ENCODE data around the gene SLC20A1. TPM values are rescaled to one million over a fixed set of nuclear protein-coding genes. Genes with fewer than 3 reads are reported as not detected.

The SLC20A1 gene
- total RNA-seq, 1 donor from 2014 or later, result 114 TPM

DNA sequence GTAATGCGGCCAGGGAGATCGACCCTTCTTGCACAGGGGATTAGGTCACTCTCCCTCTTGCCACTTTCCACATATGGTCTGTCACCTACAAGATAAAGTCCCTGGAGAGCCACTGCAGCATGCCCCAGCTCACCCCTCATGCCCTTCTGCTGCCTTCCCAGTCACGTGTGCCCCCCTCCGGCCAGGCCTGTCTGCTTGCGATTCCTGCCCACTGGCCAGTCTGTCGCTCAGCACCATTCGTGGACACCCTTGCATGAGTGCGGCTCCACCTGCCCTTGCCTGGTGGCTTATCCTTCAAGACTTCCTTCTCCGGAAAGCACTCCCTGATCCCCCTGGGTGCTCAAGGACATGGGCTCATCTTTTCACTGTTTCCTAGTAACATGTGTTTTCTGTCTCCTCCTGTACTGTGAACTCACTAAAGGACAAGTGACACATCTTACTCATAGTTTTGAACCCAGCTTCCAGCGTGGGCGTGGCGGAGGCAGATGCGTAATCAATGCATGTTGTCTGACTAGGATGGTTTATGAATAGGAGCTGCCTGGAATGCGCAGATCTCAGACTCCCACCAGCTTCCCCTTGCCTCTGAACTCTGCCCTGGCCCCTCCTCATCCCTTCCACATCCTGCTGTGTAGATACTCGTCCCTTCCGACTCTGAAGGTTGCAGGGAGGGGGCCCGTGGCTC is 67.3 kb downstream of the SLC20A1 start:
- Mint-ChIP-seq H3K36me3 (ENCODE audit: low read depth) (no peaks in the 10 kb centered on the region), H3K9me3 (no peaks in the 10 kb centered on the region), H3K4me1 (peaks cover 9% of the 10 kb centered on the region), H3K27ac (ENCODE audit: unreplicated experiment) (no peak overlapping the region), H3K27me3 (ENCODE audit: low read depth) (peaks cover 2% of the 10 kb centered on the region), H3K4me3 (no peak overlapping the region)
- TF ChIP-seq, protein P1, sequence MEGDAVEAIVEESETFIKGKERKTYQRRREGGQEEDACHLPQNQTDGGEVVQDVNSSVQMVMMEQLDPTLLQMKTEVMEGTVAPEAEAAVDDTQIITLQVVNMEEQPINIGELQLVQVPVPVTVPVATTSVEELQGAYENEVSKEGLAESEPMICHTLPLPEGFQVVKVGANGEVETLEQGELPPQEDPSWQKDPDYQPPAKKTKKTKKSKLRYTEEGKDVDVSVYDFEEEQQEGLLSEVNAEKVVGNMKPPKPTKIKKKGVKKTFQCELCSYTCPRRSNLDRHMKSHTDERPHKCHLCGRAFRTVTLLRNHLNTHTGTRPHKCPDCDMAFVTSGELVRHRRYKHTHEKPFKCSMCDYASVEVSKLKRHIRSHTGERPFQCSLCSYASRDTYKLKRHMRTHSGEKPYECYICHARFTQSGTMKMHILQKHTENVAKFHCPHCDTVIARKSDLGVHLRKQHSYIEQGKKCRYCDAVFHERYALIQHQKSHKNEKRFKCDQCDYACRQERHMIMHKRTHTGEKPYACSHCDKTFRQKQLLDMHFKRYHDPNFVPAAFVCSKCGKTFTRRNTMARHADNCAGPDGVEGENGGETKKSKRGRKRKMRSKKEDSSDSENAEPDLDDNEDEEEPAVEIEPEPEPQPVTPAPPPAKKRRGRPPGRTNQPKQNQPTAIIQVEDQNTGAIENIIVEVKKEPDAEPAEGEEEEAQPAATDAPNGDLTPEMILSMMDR (conservative IDR thresholded peaks at IDR 0.05), result no peak
- no peak for DNase-seq (ENCODE audit: low read depth, low spot score)

Other genes starting within 250 kb of the SLC20A1 start
- 4.3 and 4.8 TPM in 2 replicates for gene RGPD8, start 212.3 kb upstream of the SLC20A1 start, total RNA-seq
- 80.0 and 87.0 TPM in 2 replicates for gene TTL, start 163.8 kb upstream of the SLC20A1 start, total RNA-seq
- gene POLR1B, start 103.5 kb upstream of the SLC20A1 start, total RNA-seq, result 35.8 and 39.9 TPM in 2 replicates
- gene CHCHD5, start 61.3 kb upstream of the SLC20A1 start, total RNA-seq, result 29.4 and 35.4 TPM in 2 replicates
- not detected in 2 replicates for gene NT5DC4, start 75.1 kb downstream of the SLC20A1 start, total RNA-seq
- 27.4 and 31.3 TPM in 2 replicates for gene CKAP2L, start 118.7 kb downstream of the SLC20A1 start, total RNA-seq
- not detected in 2 replicates for gene IL1A, start 138.6 kb downstream of the SLC20A1 start, total RNA-seq
- not detected in 2 replicates for gene IL1B, start 190.8 kb downstream of the SLC20A1 start, total RNA-seq